Stimulated activated CD4-positive, alpha-beta T cell treated with anti-CD3 and anti-CD28 coated beads, Interleukin-15, amount 100 ng/mL, for 1 hour (primary cell): Measurements from ENCODE around the gene SAMD4A.

Source experiments
- DNase-seq, 2 donors: peaks; one replicate each; pipeline ENCODE4 v3.0.0-alpha.2; 2020; ENCODE audit warnings: low read depth in 1 of 2, low spot score in 1 of 2

Gene SAMD4A

GRCh38 chr14:54676812-54677708 is 110.1 kb downstream of the SAMD4A start:
- no peak for DNase-seq

- DNase-seq = no peak
Observed at GRCh38 chr14:54680651-54681050, 113.7 kb downstream of the SAMD4A start.

DNA sequence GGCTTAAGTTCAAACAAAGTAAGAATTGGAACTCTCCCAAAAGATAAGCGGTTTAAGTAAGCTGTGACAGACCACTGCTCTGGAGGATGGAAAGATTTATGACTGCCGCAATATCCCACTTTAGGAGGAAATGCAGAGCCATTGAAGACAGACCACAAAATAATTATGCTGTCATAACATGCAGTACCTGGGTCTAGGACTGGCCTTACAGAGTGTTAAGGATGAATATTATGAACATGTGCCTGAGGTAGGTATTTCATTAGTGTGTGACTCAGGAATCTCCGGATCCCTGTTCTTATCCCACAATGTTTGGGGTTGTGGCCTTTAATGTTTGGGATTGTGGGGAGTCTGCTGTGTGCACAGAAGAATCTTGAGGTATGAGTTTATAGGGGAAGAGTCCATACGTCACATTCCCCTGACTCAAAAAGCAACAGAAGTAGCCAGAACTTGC is 114.9 kb downstream of the SAMD4A start:
- no peak for DNase-seq

- no peak for DNase-seq
Observed at GRCh38 chr14:54682578-54682977, 115.7 kb downstream of the SAMD4A start.

GRCh38 chr14:54683882-54684794 is 117.2 kb downstream of the SAMD4A start:
- DNase-seq = no peak

GRCh38 chr14:54685286-54685845 is 118.4 kb downstream of the SAMD4A start:
- no peak for DNase-seq

GRCh38 chr14:54686219-54686870 is 119.4 kb downstream of the SAMD4A start:
- DNase-seq = no peak

- DNase-seq = no peak
Observed at GRCh38 chr14:54686871-54687749, 120.2 kb downstream of the SAMD4A start.

DNA sequence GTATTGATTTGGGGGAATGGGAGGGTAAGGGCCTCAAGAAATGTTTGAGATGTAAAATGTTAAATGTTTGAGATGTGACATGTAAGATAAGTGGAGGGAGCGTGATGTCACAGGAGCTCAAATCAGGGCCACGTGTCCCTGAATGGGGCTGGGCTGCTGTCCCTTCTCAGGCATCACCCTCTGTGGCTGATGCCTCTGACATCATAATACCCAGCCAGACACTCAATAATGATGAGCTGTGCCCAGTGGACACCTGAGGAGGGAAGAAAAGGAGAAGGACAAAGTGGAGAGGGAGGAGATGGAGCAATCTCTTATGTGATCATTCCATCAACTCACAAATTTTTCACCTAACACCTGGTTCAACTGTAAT is 120.8 kb downstream of the SAMD4A start:
- no peak for DNase-seq

DNA sequence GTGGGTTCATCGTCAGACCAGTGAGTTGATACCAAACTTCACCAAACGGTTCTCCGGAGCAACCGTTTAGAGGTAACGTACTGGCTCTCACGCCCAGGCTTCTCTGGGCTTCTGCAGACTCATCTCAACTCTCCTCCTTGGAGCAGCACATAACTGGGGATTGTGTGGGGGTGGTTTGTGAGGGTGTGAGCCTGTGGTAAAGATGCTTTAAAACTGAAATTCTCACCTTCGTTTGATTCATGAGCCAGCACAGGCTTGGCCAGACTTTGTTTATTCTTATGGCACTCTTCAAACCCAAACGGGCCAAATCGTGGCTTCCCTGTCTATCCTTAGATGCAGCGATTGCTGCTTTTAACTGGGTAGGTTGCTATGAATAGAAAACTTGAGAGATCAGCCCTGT is 121.3 kb downstream of the SAMD4A start:
- no peak for DNase-seq

GRCh38 chr14:54689928-54690327 is 123.0 kb downstream of the SAMD4A start:
- no peak for DNase-seq

GRCh38 chr14:54690887-54691286 is 124.0 kb downstream of the SAMD4A start:
- DNase-seq = no peak

GRCh38 chr14:54691525-54692283 is 124.8 kb downstream of the SAMD4A start:
- DNase-seq = peak in 1 of 2 donors; percentile 26

- no peak for DNase-seq
Observed at GRCh38 chr14:54692284-54692772, 125.4 kb downstream of the SAMD4A start.

GRCh38 chr14:54693761-54694160 is 126.8 kb downstream of the SAMD4A start:
- DNase-seq = no peak

DNA sequence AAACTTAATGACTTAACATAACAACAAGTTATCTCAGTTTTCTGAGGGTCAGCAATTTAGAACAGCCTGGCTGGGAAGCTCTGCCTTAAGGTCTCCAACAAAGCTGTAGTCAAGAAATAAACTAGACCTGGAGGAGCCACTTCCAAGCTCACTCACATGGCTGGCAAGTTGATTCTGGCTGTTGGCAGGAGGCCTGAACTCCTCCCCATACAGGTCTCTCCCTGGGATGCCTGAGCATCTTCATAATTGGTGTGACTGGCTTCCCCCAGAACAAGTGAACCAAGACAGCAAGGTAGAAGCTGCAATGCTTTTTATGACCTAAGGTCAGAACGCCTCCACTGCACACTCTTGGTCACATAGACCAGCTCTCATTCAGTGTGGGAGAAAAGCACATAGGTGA is 128.3 kb downstream of the SAMD4A start:
- DNase-seq = no peak

- no peak for DNase-seq
Observed at GRCh38 chr14:54697001-54697400, 130.1 kb downstream of the SAMD4A start.

GRCh38 chr14:54697803-54698202 is 130.9 kb downstream of the SAMD4A start:
- no peak for DNase-seq

DNA sequence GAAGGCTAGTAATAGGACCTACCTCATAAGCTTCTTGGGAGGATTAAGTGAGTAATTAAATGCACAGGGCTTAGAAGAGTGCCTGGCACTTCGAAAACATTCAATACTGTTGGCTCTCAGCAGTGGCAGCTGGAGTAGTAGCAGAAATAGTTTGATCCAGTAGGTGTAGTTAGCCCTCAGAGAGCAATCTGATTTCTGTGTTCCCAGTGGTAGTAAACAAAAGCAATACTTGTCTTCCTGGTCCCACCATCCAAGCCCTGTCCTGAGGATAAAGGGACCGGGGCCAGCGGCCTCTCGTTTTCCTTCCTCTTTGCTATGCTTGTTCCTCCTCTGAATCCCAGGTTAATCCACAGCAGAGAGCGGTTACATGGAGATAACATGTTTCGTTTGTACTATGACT is 131.6 kb downstream of the SAMD4A start:
- no peak for DNase-seq
